Thymus (tissue), 11 donors: Measurements from ENCODE around the gene SLC26A8. TPM values are rescaled to one million over a fixed set of nuclear protein-coding genes. Genes with fewer than 3 reads are reported as not detected.
"Not testable (repeated sequence)": the region's sequence is repeated elsewhere in the genome, so short reads cannot be mapped to it uniquely, and the experiment has no call there.

Source experiments
- DNase-seq, 9 donors: peaks; one replicate each; pipeline ENCODE4 v3.0.0-alpha.2; 2013; ENCODE audit warnings: low spot score in 9 of 9, low read depth in 6 of 9, missing footprints in 1 of 9
- H3K27ac ChIP-seq, 2 donors: one replicate each; pipeline ENCODE4 v1.5.1; 2013; ENCODE audit warnings: control low read depth in 1 of 2, low read depth in 1 of 2, low read length in 1 of 2, mild to moderate bottlenecking in 1 of 2, moderate library complexity in 1 of 2
- H3K27me3 ChIP-seq, 2 donors: one replicate each; pipeline ENCODE4 v1.5.1; 2013; ENCODE audit warnings: low read length in 1 of 2; ENCODE audit not compliant: control insufficient read depth in 2 of 2, insufficient read depth in 1 of 2
- H3K36me3 ChIP-seq, 2 donors: one replicate each; pipeline ENCODE4 v1.5.1; 2013; ENCODE audit warnings: low read length in 1 of 2, mild to moderate bottlenecking in 1 of 2, moderate library complexity in 1 of 2; ENCODE audit not compliant: control insufficient read depth in 2 of 2, insufficient read depth in 2 of 2
- H3K4me1 ChIP-seq, 2 donors: one replicate each; pipeline ENCODE4 v1.5.1; 2013; ENCODE audit warnings: low read length in 2 of 2; ENCODE audit not compliant: control insufficient read depth in 2 of 2, insufficient read depth in 2 of 2
- H3K4me3 ChIP-seq, 2 donors: one replicate each; pipeline ENCODE4 v1.5.1; 2013; ENCODE audit warnings: low read length in 2 of 2, control low read depth in 1 of 2, mild to moderate bottlenecking in 1 of 2
- H3K9me3 ChIP-seq, 2 donors: one replicate each; pipeline ENCODE4 v1.5.1; 2013; ENCODE audit warnings: low read length in 1 of 2, mild to moderate bottlenecking in 1 of 2; ENCODE audit not compliant: control insufficient read depth in 2 of 2, insufficient read depth in 1 of 2
- WGBS: extraction: QIAGEN DNeasy Blood & Tissue Kit; methylation state at CpG from one replicate; pipeline ENCODE4 v1.1.7; 2013; 5-methylcytosine and 5-hydroxymethylcytosine counted together
- polyA plus RNA-seq: library from polyadenylated mRNA; stranded (reverse); fragments of 200-250 nt; gene quantifications from one replicate; pipeline ENCODE4 v1.2.3, GENCODE V29; 2013
- total RNA-seq: library from RNA; stranded (reverse); fragments of 120-200 nt; gene quantifications from one replicate; pipeline ENCODE4 v1.2.4, GENCODE V29; 2013
- donor health status: healthy.

SLC26A8 gene
- total and polyA plus RNA-seq, 2 donors = 0.09 to 0.11 TPM

DNA sequence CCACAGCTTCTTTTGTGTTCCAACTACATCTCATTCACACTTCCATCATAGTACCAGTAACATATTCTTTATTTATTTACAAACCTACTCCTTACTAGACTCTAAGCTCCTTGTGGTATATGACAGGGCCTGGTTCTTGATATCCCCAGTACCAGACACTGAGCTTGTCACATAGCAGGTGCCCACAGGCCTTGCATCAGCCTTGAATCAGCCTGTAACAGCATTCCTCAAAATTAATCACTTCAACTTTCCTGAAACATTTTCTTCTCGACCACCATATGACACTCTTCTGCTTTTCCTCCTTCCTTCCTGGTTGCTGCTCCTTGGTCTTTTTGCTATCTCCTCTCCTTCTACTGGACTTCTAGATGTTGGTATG, 78.8 kb downstream of the SLC26A8 start:
- Histone ChIP-seq H3K9me3 (peaks cover 0 to under 1% of the 10 kb centered on the region in 2 donors), H3K27me3 (no peaks in the 10 kb centered on the region), H3K36me3 (no peaks in the 10 kb centered on the region), H3K4me1 (no peaks in the 10 kb centered on the region), H3K4me3 (no peak overlapping the region), H3K27ac (no peak overlapping the region)
- WGBS = 85% methylated on average over 1 of the region's 1 CpG
- DNase-seq = no peak

DNA sequence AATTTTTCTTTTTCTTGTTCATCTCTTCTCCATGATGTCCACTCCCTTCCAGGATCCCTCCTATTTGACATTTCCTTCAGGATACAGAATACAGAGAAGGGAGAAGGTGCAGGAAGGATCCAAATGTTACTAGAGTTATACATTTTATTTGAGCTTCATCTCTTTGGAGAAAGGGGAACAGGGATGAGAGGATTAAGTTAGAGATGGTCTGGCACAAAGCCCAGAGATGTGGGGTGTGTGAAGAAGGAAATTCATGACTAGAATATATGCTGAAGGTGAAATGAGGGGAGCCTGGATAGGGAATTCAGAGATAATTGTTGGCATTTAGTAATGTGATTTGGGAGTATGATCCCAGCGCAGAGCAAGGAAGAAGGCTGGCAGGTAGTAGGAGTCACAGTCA, 81.1 kb downstream of the SLC26A8 start:
- Histone ChIP-seq H3K9me3 (peaks cover 0 to 2% of the 10 kb centered on the region in 2 donors), H3K27ac (no peak overlapping the region), H3K27me3 (no peaks in the 10 kb centered on the region), H3K36me3 (no peaks in the 10 kb centered on the region), H3K4me1 (no peaks in the 10 kb centered on the region), H3K4me3 (no peak overlapping the region)
- no peak for DNase-seq
- 100% methylated on average over 1 of the region's 1 CpG for WGBS

DNA sequence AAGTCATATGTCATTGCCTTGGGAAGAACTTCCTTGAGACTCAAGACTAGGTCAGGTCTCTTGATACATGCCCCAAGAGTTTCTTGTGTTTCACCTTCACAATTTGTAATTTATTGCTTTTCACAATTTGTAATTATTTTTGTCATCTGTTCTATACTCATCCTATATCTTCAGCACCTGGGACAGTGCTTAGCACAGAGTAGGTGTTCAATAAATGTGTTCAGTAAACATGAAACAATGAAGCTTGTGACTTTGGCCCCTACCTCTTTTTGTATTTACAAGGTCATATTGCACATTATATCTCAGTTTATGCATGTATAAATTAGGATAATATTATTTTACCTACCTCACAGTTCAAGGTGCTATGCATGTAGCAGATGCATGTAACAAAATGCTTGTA, 82.1 kb downstream of the SLC26A8 start:
- H3K4me1 ChIP-seq = no peaks in the 10 kb centered on the region
- no peak overlapping the region for H3K4me3 ChIP-seq
- H3K36me3 ChIP-seq = no peaks in the 10 kb centered on the region
- no peak for DNase-seq
- H3K9me3 ChIP-seq = peaks cover 0 to 2% of the 10 kb centered on the region in 2 donors
- H3K27me3 ChIP-seq = no peaks in the 10 kb centered on the region
- H3K27ac ChIP-seq = no peak overlapping the region

DNA sequence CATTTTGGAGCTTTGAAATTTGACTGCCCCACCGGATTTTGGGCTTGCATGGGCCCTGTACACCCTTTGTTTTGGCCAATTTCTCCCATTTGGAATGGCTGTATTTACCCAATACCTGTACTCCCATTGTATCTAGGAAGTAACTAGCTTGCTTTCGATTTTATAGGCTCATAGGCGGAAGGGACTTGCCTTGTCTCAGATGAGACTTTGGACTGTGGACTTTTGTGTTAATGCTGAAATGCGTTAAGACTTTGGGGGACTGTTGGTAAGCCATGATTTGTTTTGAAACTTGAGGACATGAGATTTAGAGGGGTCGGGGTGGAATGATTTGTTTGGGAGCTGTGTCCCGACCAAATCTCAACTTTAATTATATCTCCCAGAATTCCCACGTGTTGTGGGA, 83.3 kb downstream of the SLC26A8 start:
- 94% methylated on average over 7 of the region's 7 CpGs for WGBS
- not testable (repeated sequence) for H3K4me1 ChIP-seq, H3K4me3 ChIP-seq, H3K27me3 ChIP-seq, DNase-seq, H3K27ac ChIP-seq, H3K9me3 ChIP-seq, H3K36me3 ChIP-seq

DNA sequence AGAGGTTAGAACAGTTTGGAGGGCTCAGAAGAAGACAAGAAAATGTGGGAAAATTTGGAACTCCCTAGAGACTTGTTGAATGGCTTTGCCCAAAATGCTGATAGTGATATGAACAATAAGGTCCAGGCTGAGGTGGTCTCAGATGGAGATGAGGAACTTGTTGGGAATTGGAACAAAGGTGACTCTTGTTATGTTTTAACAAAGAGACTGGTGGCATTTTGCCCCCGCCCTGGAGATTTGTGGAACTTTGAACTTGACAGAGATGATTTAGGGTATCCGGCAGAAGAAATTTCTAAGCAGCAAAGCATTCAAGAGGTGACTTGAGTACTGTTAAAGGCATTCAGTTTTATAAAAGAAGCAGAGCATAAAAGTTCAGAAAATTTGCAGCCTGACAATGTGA, 84.4 kb downstream of the SLC26A8 start:
- not testable (repeated sequence) for H3K36me3 ChIP-seq, DNase-seq, H3K4me1 ChIP-seq, H3K27ac ChIP-seq, H3K4me3 ChIP-seq, H3K9me3 ChIP-seq, H3K27me3 ChIP-seq
- WGBS = 97% methylated on average over 2 of the region's 2 CpGs

DNA sequence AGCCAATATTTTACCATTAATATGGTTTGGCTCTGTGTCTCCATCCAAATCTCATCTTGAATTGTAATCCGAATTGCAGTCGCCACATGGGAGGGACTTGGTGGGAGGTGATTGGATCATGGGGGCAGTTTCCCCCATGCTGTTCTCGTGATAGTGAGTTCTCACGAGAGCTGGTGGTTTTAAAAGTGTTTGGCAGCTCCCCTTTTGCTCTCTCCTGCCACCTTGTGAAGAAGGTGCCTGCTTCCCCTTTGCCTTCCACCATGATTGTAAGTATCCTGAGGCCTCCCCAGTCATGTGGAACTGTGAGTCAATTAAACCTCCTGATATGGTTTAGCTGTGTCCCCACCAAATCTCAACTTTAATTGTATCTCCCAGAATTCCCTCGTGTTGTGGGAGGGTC, 85.2 kb downstream of the SLC26A8 start:
- WGBS = 95% methylated on average over 5 of the region's 5 CpGs

DNA sequence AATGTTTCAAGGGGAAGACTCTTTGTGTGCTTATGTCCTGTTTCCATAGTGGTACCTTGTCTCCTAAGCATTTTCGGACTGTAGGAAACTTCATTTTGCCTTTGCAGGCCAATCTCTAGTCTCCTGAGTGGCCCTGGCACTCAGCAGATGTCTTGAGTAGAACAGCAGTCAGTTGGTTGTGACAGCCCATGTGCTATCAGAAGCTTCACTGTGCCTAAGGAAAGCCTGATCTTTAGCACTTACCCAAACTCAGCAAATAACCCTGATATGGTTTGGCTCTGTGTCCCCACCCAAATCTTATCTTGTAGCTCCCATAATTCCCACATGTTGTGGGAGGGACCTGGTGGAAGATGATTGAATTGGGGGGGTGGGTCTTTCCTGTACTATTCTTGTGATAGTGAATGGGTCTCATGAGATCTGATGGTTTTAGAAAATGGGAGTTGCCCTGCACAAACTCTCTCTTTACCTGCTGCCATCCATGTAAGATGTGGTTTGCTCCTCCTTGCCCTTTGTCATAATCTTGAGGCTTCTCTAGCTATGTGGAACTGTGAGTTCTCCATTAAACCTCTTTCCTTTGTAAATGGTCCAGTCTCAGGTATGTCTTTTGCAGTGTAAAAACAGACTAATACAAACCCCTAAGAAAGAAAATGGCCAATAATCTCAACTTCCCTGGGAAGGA, 87.6 kb downstream of the SLC26A8 start:
- H3K9me3 ChIP-seq = peaks cover 0 to 2% of the 10 kb centered on the region in 2 donors
- 97% methylated on average over 1 of the region's 1 CpG for WGBS

More for the DNA sequence above, 85.2 kb downstream of the SLC26A8 start:
- H3K27ac ChIP-seq, H3K9me3 ChIP-seq, DNase-seq, H3K27me3 ChIP-seq, H3K4me3 ChIP-seq, H3K4me1 ChIP-seq, H3K36me3 ChIP-seq: not testable (repeated sequence)

DNA sequence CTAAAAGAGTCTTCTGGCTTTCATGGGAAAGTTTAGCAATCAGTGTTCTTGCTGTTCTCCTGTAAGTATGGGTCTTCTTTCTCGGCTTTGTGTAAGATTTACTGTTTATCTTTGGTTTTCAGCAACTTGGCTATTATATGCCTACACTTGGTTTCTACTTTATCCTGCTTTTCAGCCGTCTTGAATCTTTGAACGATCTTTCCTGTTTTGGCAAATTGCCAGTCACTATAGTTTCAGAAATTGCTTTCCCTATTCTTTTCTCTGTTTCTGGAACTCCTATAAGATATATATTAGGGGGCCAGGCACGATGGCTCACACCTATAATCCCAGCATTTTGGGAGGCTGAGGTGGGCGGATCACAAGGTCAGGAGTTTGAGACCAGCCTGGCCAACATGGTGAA, 89.0 kb downstream of the SLC26A8 start:
- Histone ChIP-seq H3K4me1 (no peaks in the 10 kb centered on the region), H3K27me3 (no peaks in the 10 kb centered on the region), H3K9me3 (peaks cover 0 to 5% of the 10 kb centered on the region in 2 donors), H3K4me3 (no peak overlapping the region), H3K36me3 (no peaks in the 10 kb centered on the region), H3K27ac (no peak overlapping the region)
- 83% methylated on average over 5 of the region's 5 CpGs for WGBS
- no peak for DNase-seq

More for the DNA sequence above, 87.6 kb downstream of the SLC26A8 start:
- Histone ChIP-seq H3K4me1 (no peaks in the 10 kb centered on the region), H3K27ac (no peak overlapping the region), H3K4me3 (no peak overlapping the region), H3K36me3 (no peaks in the 10 kb centered on the region), H3K27me3 (no peaks in the 10 kb centered on the region)
- DNase-seq = no peak

DNA sequence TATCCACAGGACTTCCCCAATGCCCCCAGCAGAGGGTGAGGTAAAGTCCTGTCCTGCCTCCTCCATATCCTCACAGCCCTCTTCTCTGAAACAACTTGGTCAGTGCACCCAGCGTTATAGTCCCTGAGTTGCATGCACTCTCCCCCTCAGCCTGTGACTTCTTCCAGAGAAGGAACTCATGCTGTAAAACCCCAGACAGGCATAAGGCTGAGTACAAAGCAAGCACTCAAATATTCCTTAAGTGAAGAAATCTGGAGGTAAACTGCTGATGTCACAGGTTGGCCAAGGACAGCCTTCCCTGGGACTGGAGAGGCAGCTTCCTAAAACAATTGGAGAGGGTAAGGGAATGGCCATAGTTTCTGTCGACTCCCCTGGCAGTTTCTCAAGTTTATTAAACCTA, 90.6 kb downstream of the SLC26A8 start:
- Histone ChIP-seq H3K36me3 (no peaks in the 10 kb centered on the region), H3K4me1 (no peaks in the 10 kb centered on the region), H3K27ac (no peak overlapping the region), H3K4me3 (no peak overlapping the region), H3K9me3 (peaks cover 0 to 5% of the 10 kb centered on the region in 2 donors), H3K27me3 (no peaks in the 10 kb centered on the region)
- DNase-seq = no peak
- WGBS = 78% methylated on average over 2 of the region's 2 CpGs
